Nephron (organoid): ENCODE data around the gene ZNFX1.
A peak's percentile ranks its signal among the peaks of the same experiment; 100 is the strongest.

ENCODE experiments used
- H3K27ac Mint-ChIP-seq, 3 experiments: 2 replicates each; pipeline ENCODE4 v1.8.0; 2020; ENCODE audit warnings: mixed read lengths in 3 of 3, mild to moderate bottlenecking in 2 of 3, moderate library complexity in 1 of 3
- H3K27me3 Mint-ChIP-seq: 2 replicates; pipeline ENCODE4 v1.8.0; 2021; ENCODE audit warnings: low read depth, mild to moderate bottlenecking, moderate library complexity, mixed read lengths
- H3K36me3 Mint-ChIP-seq: 2 replicates; pipeline ENCODE4 v1.8.0; 2020; ENCODE audit warnings: low read depth, mixed read lengths
- H3K4me1 Mint-ChIP-seq: 2 replicates; pipeline ENCODE4 v1.8.0; 2020; ENCODE audit warnings: mixed read lengths
- H3K4me3 Mint-ChIP-seq, 3 experiments: 2 replicates each; pipeline ENCODE4 v1.8.0; 2020; ENCODE audit warnings: mild to moderate bottlenecking in 3 of 3, mixed read lengths in 3 of 3, moderate library complexity in 2 of 3
- H3K9me3 Mint-ChIP-seq: 2 replicates; pipeline ENCODE4 v1.8.0; 2020; ENCODE audit warnings: mixed read lengths
- CTCF ChIP-seq, 3 experiments: fragments of 200-600 bp; sonication (generic); IDR thresholded peaks; one replicate each; pipeline ENCODE4 v1.5.0; 2021; ENCODE audit warnings: antibody characterized with exemption in 3 of 3; ENCODE audit not compliant: unreplicated experiment in 3 of 3

ZNFX1 gene

GRCh38 chr20:49245921-49246740 is 31.7 kb downstream of the ZNFX1 start:
- peak overlapping the region in 1 of 3 experiments; percentile 19 for H3K27ac Mint-ChIP-seq
- no peaks in the 10 kb centered on the region for H3K27me3 Mint-ChIP-seq
- peaks cover 64% of the 10 kb centered on the region for H3K36me3 Mint-ChIP-seq
- no peaks in the 10 kb centered on the region for H3K4me1 Mint-ChIP-seq
- peak; percentile 57 to 59 (median 57) for TF ChIP-seq CTCF (IDR thresholded peaks at IDR 0.05; ENCODE audit: unreplicated experiment in 3 of 3)
- H3K9me3 Mint-ChIP-seq = no peaks in the 10 kb centered on the region
- no peak overlapping the region for H3K4me3 Mint-ChIP-seq

GRCh38 chr20:49237531-49237930 is 40.3 kb downstream of the ZNFX1 start:
- no peak overlapping the region for H3K4me3 Mint-ChIP-seq

GRCh38 chr20:49236301-49236700 is 41.6 kb downstream of the ZNFX1 start:
- Mint-ChIP-seq H3K36me3 (peaks cover 69% of the 10 kb centered on the region), H3K4me1 (peaks cover 21% of the 10 kb centered on the region), H3K4me3 (no peak overlapping the region), H3K9me3 (no peaks in the 10 kb centered on the region), H3K27ac (no peak overlapping the region), H3K27me3 (no peaks in the 10 kb centered on the region)
- TF ChIP-seq CTCF (IDR thresholded peaks at IDR 0.05; ENCODE audit: unreplicated experiment in 3 of 3) = no peak

More at GRCh38 chr20:49237531-49237930, 40.3 kb downstream of the ZNFX1 start:
- peaks cover 18% of the 10 kb centered on the region for H3K4me1 Mint-ChIP-seq
- no peaks in the 10 kb centered on the region for H3K27me3 Mint-ChIP-seq
- peaks cover 78% of the 10 kb centered on the region for H3K36me3 Mint-ChIP-seq
- H3K27ac Mint-ChIP-seq = peak overlapping the region in 2 of 3 experiments; percentile 9 to 32
- H3K9me3 Mint-ChIP-seq = no peaks in the 10 kb centered on the region
- no peak for TF ChIP-seq CTCF (IDR thresholded peaks at IDR 0.05; ENCODE audit: unreplicated experiment in 3 of 3)

- Mint-ChIP-seq H3K36me3 (peaks cover 70% of the 10 kb centered on the region), H3K9me3 (no peaks in the 10 kb centered on the region), H3K4me1 (peaks cover 36% of the 10 kb centered on the region), H3K27me3 (no peaks in the 10 kb centered on the region), H3K27ac (no peak overlapping the region), H3K4me3 (no peak overlapping the region)
- no peak for TF ChIP-seq CTCF (IDR thresholded peaks at IDR 0.05; ENCODE audit: unreplicated experiment in 3 of 3)
Observed at GRCh38 chr20:49234831-49235230, 43.0 kb downstream of the ZNFX1 start.

- peaks cover 67% of the 10 kb centered on the region for H3K36me3 Mint-ChIP-seq
- no peaks in the 10 kb centered on the region for H3K27me3 Mint-ChIP-seq
- no peak for TF ChIP-seq CTCF (IDR thresholded peaks at IDR 0.05; ENCODE audit: unreplicated experiment in 3 of 3)
- no peak overlapping the region for H3K27ac Mint-ChIP-seq
- H3K4me3 Mint-ChIP-seq = no peak overlapping the region
- peaks cover 45% of the 10 kb centered on the region for H3K4me1 Mint-ChIP-seq
- H3K9me3 Mint-ChIP-seq = no peaks in the 10 kb centered on the region
Observed at GRCh38 chr20:49233226-49233625, 44.6 kb downstream of the ZNFX1 start.

- Mint-ChIP-seq H3K9me3 (no peaks in the 10 kb centered on the region), H3K4me3 (no peak overlapping the region), H3K27me3 (no peaks in the 10 kb centered on the region), H3K36me3 (peaks cover 67% of the 10 kb centered on the region), H3K27ac (peak overlapping the region; percentile 64 to 86 (median 82)), H3K4me1 (peaks cover 40% of the 10 kb centered on the region)
- TF ChIP-seq CTCF (IDR thresholded peaks at IDR 0.05; ENCODE audit: unreplicated experiment in 3 of 3) = no peak
Observed at GRCh38 chr20:49231471-49231870, 46.4 kb downstream of the ZNFX1 start.
